HG02938 (cell line): ENCODE data around the gene NAXE.
"Not testable (repeated sequence)": the region's sequence is repeated elsewhere in the genome, so short reads cannot be mapped to it uniquely, and the experiment has no call there.

Experiments used
- ATAC-seq: cut with Tn5 transposase; IDR thresholded peaks from one replicate; pipeline ENCODE4 v1.9.1; 2021; ENCODE audit warnings: mild to moderate bottlenecking, moderate library complexity; ENCODE audit not compliant: unreplicated experiment

The NAXE gene

DNA sequence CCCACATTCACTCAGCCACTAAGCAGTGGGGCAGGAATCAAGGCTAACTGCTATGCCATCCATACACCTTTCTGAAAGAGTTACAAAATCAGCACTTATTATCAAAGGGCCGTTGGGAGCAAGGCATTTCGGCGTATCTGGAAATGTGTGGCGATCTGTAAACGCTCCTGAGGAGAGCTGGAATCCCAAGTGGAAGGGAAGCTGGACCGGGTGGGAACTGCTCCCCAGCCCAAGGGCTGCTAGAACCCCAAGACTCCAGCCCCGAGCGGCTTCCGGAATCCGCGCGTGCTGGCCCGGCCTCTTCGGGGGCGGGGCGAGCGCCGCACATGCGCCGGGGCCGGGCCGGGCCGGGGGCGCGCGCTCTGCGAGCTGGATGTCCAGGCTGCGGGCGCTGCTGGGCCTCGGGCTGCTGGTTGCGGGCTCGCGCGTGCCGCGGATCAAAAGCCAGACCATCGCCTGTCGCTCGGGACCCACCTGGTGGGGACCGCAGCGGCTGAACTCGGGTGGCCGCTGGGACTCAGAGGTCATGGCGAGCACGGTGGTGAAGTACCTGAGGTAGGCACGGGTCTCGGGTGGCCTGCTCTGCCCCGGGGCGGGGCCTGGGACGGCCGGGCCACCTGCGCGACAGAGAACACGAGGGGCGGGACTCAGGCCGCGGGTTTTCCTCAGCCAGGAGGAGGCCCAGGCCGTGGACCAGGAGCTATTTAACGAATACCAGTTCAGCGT lies at the start of gene NAXE:
NAXE (plus strand) TSS at position 345 of the 726 bp plus-strand sequence; CDS start at position 374, 29 bp downstream.
- peak; percentile 73 for ATAC-seq

DNA sequence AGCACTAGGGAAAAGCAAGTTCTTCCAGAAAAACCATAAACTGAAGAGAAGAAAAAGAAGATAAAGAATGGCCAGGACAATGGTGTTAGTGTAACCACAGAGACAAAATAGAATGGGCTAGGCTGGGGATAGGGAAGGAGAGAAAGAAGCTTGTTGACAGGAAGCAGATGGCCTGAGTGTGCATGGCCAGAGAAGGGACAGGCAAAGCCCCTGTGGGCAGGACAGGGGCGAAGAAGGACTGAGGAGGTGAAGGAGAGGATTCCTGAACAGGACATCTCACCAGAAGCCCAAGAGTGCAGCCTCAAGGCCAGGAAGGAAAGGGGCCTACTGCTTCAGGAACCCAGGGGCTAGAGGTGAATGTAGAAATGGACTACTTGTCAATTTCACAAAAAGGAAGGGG lies 48.5 kb upstream of the NAXE start:
- ATAC-seq: no peak

DNA sequence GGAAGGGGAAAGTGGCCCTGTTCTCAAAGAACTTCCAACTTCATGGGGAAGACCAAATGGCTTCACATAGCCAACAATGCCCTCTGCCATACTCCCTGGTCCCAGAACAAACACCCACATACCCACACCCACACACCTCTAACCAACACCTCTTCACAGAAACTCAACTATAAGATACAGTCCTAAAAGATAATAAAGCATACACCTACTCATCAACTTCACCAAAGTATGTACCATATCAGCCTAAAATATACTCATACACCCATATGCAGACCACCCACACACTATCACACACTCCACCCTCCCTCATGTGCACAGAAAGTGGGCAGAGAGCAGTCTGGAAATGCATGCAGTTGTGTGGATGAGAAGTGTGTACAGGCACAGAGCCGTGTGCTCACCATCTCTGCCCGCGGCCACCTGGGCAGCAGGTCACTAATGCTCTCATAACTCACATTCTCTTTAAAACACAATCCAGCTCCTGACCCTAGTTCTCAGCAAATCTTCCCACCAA lies 46.9 kb upstream of the NAXE start:
- ATAC-seq: no peak

DNA sequence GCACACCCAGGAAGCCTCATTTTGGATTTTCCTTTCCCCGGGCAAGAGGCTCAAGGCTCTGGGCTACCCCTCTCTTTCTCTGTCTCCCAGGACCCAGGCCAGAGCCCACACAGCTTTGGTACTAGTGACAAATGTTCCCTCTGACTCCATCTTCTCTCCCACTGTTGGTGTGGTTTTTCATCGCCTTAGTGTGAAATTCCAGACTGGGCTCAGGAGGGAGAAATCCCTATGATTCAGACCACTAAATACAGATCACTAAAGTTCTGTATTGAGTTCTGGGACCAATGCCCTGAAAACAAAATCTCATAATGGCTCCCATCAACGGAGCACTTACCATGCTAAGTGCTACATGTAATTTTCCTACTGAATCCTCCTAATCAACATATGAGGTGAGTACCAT lies 45.3 kb upstream of the NAXE start:
- no peak for ATAC-seq

DNA sequence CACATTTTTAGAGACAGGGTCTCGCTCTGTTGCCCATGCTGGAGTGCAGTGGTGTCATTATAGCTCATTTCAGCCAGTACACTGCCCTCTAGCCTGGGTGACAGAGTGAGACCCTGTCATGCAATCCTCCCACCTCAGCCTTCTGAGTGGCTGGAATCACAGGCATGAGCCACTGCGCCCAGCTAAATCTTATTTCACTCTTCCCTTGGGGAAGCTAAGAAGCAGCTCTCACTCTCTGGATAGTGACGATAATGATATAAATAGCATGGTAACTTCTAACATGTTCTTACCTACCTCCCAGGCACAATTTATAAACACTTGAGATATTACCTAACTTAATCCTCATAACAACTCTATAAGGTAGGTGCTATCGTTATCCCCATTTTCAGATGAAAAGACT lies 44.1 kb upstream of the NAXE start:
- no peak for ATAC-seq

DNA sequence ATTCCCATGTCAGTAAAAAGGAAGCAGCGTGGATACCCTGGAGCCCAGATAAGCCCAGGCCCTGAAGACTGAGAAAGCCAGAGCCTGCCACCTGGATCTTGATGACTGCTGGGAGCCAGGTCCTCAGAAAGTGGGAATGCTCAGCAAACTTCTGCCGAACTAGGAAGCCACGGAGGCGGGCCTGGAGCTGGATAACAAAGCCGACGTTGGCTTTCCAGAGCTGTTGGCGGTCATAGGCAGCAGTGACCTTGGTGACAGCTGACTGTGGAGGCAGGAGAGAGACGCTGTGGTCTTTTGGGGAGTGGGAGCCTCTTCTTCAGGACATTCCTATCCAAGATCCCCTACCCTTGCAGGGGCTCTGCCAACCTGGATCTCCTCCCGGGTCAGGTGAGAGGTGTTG lies 43.6 kb upstream of the NAXE start:
- ATAC-seq: no peak

DNA sequence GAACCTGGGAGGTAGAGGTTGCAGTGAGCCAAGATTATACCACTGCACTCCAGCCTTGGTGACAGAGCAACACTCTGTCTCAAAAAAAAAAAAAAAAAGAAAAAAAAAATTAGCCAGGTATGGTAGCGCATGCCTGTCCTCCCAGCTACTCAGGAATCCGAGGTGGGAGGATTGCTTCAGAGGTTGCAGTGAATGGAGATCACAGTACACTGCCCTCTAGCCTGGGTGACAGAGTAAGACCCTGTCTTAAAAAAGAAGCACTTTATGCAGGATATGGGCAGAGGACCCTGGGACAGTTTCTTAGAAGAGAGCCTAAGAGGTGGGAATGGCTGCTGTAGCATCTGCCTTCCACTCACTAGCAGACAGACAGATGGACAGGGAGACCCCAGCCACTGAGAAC lies 42.2 kb upstream of the NAXE start:
- no peak for ATAC-seq

DNA sequence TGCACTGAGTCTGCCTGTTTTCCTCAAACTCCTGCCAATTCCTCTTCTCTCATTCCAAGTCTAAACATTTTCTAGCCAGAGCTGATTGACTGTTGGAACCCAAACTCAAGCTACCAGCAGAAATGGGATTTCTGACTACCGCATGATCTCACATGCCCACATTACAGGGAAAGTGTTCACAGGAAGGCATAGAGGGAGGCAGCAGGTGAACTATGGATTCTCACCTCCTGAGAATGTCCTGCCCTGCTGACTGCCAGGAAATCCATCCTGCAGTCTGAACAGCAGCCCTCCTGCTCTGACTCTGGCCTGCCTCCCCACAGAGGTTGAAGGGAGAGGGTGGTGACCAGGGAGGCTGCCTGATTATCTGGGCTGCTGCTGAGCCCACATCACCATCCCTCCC lies 41.7 kb upstream of the NAXE start:
- no peak for ATAC-seq

DNA sequence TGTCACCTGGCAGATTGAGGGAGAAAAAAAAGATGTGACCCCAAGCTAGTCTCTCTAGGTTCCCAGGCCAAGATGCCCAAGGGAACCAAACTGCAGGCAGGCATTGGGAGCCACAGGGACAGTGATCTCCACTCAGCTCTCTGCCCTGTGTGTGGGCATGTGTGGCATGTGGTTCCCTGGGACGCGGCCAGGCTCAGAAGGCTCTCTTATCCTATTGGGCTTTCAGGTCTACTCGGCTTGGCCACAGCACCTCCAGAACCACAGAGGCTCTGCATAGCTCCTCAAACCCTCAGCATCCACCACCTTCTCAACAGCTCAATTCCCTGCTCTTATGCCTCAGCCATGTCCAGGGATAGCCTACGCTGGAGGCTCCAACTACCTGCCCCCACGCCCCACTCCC lies 41.2 kb upstream of the NAXE start:
- ATAC-seq: no peak

DNA sequence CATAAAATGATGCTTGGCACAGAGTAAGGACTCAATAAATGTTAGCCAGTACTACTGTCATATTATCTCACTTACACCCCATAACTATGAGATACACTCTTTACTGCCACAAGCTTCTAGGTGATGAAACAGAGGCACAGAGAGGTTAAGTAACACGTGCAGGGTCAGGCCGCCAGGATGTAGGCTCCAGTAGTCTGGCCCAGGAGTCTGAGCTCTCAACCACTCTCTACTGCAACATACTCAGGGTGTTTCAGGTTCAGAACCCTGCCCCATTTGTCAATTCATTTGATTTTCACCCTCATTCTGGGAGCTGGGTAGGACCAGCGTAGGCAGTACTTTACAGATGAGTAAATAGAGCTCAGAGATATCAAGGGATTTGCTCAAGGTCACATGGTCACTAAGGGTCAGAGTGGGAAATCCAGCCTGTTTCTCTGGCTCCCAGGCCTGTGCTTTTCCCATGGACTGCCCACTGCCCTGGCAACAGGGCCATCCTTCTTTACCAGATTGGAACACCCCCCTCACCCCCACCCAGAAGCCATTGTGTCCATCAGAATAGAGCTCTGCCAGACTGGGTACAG lies 40.4 kb upstream of the NAXE start:
- no peak for ATAC-seq

DNA sequence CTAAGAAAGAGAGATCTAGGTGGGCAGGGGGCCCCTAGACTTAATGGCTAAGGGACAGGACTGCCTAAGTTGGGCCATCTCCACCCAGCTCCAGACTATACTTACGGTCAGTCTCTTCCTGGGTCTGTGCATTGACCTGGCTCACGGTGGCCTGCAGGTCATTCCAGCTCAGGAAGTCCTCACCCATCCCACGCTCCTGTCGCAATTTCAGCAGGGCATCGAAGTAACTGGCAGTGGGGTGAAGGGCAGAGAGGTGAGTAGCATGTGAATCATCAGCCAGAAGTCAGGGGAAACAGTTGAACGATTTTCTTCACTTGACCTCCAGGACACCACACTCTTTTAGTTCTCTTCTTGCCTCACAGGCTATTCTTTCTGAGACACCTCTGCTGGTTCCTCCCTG lies 39.7 kb upstream of the NAXE start:
- no peak for ATAC-seq

DNA sequence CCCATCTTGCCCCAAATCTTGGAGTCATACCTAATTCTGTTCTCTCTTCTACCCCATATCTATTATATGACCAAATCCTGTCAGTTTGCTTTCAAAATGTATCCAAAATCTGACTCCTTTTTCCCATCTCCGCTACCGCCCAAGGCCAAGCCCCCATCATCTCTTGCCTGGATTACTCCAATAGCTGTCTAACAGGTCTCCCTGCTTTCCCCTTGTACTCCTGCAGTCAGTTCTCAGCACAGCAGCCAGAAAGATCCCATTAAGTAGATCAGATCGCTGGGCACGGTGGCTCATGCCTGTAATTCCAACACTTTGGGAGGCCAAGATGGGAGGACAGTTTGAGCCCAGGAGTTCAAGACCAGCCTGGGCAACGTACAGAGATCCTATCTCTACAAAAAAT lies 39.1 kb upstream of the NAXE start:
- no peak for ATAC-seq

DNA sequence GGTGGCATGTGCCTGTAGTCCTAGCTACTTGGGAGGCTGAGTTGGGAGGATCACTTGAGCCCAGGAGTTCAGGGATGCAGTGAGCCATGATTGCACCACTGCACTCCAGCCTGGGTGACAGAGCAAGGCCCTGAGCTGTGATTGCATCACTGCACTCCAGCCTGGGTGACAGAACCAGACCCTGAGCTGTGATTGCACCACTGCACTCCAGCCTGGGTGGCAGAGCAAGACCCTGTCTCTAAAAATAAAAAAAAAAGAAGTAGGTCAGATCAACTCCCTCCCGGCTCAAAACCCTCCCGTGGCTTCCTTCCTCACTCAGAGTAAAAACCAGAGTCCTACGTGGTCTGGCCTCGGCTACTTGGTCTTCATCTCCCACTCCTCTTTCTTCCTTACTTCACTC lies 38.6 kb upstream of the NAXE start:
- not testable (repeated sequence) for ATAC-seq

DNA sequence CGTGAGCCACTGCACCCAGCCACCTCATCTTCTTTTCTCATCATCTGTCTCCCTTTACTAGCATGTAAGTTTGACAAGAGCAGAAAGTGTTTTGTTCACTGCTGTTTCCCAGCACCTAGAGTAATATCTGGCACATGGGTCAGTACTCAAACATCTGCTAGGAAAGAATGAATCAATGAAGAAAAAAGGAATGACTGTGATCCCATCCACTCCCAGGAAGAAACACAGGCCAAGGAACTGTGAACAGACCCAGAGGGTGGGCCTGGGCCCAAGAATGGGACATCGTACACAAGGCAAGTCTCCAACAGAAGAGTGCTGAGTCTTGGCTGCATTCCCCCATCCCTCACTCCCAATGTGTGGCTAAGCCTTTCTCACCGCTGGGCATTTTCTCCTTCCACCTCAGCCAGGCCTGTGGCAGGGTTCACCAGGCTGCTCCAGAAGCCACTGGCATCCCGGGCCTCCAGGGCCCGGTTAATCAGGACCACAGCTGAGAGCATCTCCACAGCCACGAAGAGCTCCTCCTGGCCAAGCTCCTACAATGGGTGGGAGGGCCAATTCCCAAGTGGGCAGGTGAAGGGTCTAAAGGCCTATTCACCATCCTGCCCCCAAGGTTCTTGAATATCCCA lies 37.6 kb upstream of the NAXE start:
- ATAC-seq: no peak

DNA sequence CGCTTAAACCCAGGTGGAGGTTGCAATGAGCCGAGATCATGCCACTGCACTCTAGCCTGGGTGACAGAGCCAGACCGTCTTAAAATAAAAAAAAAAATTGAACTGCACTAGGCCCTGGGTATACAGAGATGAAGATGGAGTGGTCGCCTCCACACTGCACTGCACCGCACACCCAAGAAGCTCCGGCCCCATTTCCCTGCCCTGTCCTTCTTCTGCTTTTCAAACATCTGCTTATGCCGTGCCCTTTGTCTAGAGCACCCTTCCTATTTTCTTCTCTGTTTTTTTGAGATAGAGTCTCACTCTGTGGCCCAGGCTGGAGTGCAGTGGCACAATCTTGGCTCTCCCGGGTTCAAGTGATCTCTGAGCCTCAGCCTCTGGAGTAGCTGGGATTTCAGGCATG lies 36.6 kb upstream of the NAXE start:
- ATAC-seq: no peak

DNA sequence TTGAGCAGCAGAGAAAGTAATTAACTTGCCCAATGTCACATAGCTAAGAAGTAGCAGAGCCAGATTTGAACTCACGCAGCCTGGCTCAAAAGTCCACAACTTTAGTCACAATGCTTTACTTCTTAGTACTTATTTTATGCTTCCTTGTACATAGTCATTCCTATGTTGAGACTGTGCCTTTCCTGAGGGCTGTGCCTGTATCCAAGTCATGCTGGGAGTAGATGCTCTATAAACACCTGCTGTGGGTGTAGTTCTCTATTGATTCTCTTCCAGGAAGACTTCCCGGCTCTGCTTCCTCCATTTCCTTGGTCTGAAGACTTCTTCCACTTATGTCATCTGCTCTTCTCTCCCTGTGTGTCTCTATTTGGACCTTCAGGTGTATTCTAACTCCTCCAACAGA lies 35.9 kb upstream of the NAXE start:
- no peak for ATAC-seq

DNA sequence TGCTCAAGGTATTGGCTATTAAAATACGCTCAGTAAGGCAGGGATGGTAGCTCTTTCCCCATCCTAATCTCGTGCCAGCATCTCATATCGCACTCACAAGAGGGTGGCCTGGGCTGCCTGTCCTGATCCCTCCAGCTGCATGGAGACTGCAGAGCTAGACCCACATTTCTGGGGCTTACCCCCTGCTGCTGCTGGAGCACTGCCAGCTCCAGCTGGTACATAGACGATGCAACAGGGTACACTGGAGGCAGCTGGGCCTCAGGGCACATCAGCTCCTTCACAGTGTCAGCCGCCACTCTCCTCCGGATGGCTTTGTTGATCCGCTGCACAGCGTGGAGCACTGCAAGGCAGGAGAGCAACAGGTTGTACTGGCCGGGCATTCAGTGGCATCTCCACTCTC lies 35.2 kb upstream of the NAXE start:
- no peak for ATAC-seq

DNA sequence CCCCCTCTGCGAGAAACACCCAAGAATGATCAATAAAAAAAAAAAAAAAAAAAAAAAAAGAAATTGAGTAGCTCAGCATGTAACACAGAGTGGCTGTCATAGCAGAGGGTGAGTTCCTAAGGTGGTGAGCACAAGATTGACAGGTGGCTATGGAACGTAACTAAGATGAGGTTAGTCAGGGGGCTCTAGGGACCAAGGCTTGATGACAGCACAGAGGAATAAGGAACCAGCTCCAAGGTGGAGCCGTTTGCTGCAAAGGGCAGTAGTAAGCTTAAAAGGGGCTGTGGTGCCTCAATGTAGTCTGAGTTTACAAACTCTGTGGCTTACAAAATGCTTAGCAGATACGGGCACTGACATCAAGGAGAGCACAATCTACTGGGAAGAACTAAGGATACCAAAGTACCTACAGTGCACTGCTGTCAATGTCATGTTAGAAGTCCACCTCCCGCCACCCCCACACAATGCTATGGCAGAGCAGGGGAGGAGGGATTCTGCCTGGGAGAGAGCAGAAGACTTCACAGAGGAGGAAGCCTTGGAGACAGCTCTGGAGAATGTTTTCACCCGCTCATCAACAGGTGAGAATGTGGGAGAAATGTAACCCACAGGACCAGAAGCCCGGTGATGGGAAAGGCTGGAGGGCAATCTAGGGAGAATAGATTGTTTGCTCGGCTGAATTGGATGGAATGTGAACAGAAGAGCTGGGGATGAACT lies 32.3 kb upstream of the NAXE start:
- ATAC-seq: no peak

DNA sequence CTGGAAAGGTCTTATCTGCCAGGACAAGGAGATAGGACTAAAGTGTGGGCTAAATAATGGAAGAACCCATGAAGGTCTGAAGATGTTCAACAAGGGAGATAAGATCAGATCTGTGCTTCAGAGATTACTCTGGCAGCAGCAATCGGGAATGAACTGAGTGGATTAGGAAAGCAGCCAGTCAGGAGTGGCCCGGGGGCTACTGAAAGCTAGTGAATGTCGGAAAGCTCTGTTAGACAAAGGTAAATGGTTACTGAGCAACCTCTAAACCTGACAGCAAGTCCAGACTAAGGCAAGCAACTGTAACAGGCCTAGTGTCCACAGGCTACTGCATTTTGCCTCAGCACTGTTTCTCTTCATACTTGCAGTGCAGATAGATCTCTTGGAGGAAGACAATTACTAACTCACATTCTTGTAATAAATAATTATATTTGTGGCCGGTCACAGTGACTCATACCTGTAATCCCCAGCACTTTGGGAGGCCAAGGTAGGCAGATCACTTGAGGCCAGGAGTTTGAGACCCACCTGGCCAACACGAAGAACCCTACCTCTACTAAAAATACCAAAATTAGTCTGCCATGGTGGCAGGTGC lies 31.7 kb upstream of the NAXE start:
- no peak for ATAC-seq

DNA sequence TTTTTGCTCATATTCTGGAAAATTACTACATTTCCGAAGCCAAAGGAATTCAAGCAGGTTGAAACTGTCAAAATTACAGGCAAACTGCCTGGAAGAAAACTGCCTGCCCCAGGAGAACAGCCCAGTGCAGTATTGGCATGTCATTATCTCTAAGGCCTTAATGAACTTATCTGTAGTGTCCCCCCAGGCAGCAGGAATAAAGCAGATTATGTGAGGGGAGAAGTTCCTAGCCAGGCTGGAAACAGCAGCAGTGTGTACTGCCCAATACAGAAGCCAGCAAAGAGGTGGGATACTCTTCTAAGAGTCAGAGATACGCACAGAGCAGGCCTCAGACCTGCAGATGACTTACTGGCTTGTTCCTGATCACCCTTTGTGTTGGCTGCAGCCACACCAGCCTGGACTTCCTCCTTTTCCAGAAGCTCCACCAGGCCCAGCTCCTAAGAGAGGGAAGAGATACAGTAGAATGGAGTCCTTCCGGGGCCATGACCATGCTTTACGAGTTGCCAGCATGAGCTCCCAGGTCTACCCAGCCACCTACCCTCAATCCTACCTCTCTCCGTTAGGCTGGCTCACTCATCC lies 30.9 kb upstream of the NAXE start:
- no peak for ATAC-seq

DNA sequence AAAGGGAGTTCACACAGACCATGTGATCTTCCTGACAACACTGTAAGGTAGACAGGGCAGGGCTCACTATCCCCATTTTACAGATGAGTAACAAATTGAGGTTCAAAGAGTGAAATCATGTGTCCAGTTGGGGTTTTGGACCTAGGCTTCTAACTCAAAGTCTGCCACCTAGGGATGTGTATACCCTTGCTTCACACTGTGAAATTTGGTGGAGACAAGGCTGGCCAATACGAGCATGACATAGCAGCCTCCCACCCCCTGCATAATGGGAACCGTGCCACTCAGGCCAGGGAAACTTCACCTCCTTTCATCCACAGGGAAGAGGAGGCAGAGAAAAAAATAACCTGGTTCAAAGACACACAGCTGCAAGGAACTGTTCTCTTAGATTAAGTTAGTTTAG lies 26.1 kb upstream of the NAXE start:
- ATAC-seq: no peak
